Esophagus muscularis mucosa (tissue), 4 donors: ENCODE data around the gene MSS51. TPM values are rescaled to one million over a fixed set of nuclear protein-coding genes. Genes with fewer than 3 reads are reported as not detected.

ENCODE experiments used
- DNase-seq: peaks from one replicate; pipeline ENCODE4 v3.0.0-alpha.2; 2017; ENCODE audit errors: extremely low spot score
- H3K27ac ChIP-seq, 4 donors: fragments of 200-600 bp; sonication (generic); replicated peaks in 1 of 4; 1 replicate in 3 of 4; 2 replicates in 1 of 4; pipeline ENCODE4 v1.5.1; 2016 to 2019; ENCODE audit warnings: mild to moderate bottlenecking in 1 of 4
- H3K27me3 ChIP-seq, 4 donors: fragments of 200-600 bp; sonication (generic); one replicate each; pipeline versions ENCODE4 v1.5.1 to v1.6.0; 2016 to 2019
- H3K36me3 ChIP-seq, 4 donors: fragments of 200-600 bp; sonication (generic); one replicate each; pipeline ENCODE4 v1.5.1; 2016 to 2019
- H3K4me1 ChIP-seq, 4 donors: fragments of 200-600 bp; sonication (generic); one replicate each; pipeline ENCODE4 v1.5.1; 2016 to 2019
- H3K4me3 ChIP-seq, 4 donors: fragments of 200-600 bp; sonication (generic); 1 replicate in 2 of 4; 2 replicates in 2 of 4; pipeline ENCODE4 v1.5.1; 2016 to 2019; ENCODE audit warnings: mild to moderate bottlenecking in 4 of 4, moderate library complexity in 1 of 4
- H3K9me3 ChIP-seq, 4 donors: fragments of 200-600 bp; sonication (generic); 1 replicate in 3 of 4; 2 replicates in 1 of 4; pipeline ENCODE4 v1.5.1; 2016 to 2019
- EP300 ChIP-seq: sonication (generic); formaldehyde crosslinking; IDR thresholded peaks from one replicate; pipeline ENCODE4 v1.6.1; 2017; ENCODE audit warnings: antibody characterized with exemption
- POLR2A ChIP-seq: fragments of 450-650 bp; IDR thresholded peaks from one replicate; pipeline ENCODE4 v1.6.1; 2017; ENCODE audit warnings: antibody characterized with exemption, moderate library complexity, mild to moderate bottlenecking, low read depth
- POLR2AphosphoS5 ChIP-seq, 2 donors: sonication (generic); formaldehyde crosslinking; IDR thresholded peaks; one replicate each; pipeline ENCODE4 v1.6.1; 2017; ENCODE audit warnings: antibody characterized with exemption in 2 of 2
- WGBS: methylation state at CpG from one replicate; pipeline ENCODE4 v1.1.5; 2018; 5-methylcytosine and 5-hydroxymethylcytosine counted together
- intact Hi-C: fragments of 100-400 bp; cut with DNase I; formaldehyde crosslinking; loops from one replicate; pipeline ENCODE4 v1.15.1; 2023
- total RNA-seq, 4 donors: library from RNA; depleted of rRNA; stranded (reverse); fragments of >200 nt; gene quantifications; one replicate each; pipeline versions ENCODE4 v1.1.0 to v1.2.1, GENCODE V29; 2016
- TF ChIP-seq, protein P1 (sequence below), 3 experiments: fragments of 200-600 bp in 2 of 3; fragments of 450-650 bp in 1 of 3; sonication (generic) in 2 of 3; IDR thresholded peaks; one replicate each; pipeline ENCODE4 v1.5.1; 2017 to 2019; ENCODE audit warnings: antibody characterized with exemption in 3 of 3, mild to moderate bottlenecking in 2 of 3, moderate library complexity in 1 of 3

Gene MSS51
- total RNA-seq, 4 donors from 2014 or later: 0.83 to 2.7 (median 1.4) TPM

DNA sequence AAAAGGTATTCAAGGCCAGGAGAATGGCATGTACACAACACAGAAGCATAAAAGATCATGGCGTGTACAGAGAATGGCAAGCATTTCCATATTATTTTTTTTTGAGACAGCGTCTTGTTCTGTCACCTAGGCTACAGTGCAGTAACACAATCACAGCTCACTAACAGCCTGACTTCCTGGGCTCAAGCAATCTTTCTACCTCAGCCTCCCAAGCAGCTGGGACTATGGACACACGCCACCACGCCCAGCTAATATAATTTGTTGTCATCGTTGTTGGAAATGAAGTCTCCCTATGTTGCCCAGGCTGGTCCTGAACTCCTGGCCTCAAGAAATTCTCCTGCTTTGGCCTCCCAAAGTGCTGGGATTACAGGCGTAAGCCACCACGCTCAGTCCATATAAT, 46.8 kb downstream of the MSS51 start:
- Histone ChIP-seq H3K4me1 (no peaks in the 10 kb centered on the region), H3K27me3 (no peaks in the 10 kb centered on the region), H3K9me3 (no peaks in the 10 kb centered on the region), H3K4me3 (no peak overlapping the region), H3K27ac (no peak overlapping the region), H3K36me3 (peaks cover 56 to 89% (median 82%) of the 10 kb centered on the region in 4 donors)
- DNase-seq: no peak
- intact Hi-C loops: no loop called here
- WGBS: 96% methylated on average over 7 of the region's 7 CpGs
- TF ChIP-seq, protein P1, sequence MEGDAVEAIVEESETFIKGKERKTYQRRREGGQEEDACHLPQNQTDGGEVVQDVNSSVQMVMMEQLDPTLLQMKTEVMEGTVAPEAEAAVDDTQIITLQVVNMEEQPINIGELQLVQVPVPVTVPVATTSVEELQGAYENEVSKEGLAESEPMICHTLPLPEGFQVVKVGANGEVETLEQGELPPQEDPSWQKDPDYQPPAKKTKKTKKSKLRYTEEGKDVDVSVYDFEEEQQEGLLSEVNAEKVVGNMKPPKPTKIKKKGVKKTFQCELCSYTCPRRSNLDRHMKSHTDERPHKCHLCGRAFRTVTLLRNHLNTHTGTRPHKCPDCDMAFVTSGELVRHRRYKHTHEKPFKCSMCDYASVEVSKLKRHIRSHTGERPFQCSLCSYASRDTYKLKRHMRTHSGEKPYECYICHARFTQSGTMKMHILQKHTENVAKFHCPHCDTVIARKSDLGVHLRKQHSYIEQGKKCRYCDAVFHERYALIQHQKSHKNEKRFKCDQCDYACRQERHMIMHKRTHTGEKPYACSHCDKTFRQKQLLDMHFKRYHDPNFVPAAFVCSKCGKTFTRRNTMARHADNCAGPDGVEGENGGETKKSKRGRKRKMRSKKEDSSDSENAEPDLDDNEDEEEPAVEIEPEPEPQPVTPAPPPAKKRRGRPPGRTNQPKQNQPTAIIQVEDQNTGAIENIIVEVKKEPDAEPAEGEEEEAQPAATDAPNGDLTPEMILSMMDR (IDR thresholded peaks at IDR 0.05): no peak
- no peak for TF ChIP-seq EP300
- no peak for TF ChIP-seq POLR2A
- TF ChIP-seq POLR2AphosphoS5 (IDR thresholded peaks at IDR 0.05): no peak

DNA sequence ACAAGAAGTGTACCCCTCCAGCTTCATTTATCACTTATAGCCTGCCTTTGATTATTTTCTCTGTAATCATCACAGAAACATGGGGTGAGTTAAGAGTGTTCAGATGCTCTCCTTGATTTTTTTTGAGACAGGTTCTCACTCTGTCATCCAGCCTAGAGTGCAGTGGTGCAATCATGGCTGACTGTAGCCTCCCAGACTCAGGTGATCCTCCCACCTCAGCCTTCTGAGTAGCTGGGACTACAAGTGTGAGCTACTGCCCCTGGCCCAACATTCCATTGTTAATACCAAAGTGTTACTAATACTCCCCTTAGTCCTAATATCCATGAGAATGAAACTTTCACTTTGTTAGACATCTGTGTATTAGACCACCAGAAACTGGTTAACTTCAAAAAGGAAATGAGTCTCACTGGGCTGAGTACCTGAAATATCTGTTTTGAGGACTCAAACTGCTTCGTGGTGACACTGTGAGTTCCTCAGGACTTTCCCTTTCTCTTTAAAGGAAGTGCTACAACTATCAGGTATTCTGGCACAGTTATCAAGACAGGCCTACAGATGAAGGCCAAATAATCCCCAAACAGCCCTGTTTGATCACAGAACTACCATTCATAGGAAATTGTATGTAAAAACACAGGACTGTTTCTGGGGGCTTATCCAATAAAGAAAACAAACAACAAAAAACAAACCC, 54.2 kb downstream of the MSS51 start:
- H3K4me1 ChIP-seq: no peaks in the 10 kb centered on the region
- TF ChIP-seq EP300 (no peak), POLR2A (no peak)
- TF ChIP-seq, protein P1 (IDR thresholded peaks at IDR 0.05): no peak
- no peak overlapping the region for H3K4me3 ChIP-seq
- no peaks in the 10 kb centered on the region for H3K27me3 ChIP-seq
- intact Hi-C loops: no loop called here
- H3K27ac ChIP-seq: no peak overlapping the region
- peaks cover 55 to 100% (median 96%) of the 10 kb centered on the region in 4 donors for H3K36me3 ChIP-seq
- DNase-seq: no peak
- WGBS: 89% methylated on average over 1 of the region's 1 CpG
- no peaks in the 10 kb centered on the region for H3K9me3 ChIP-seq

- Histone ChIP-seq H3K4me1 (no peaks in the 10 kb centered on the region), H3K4me3 (no peak overlapping the region), H3K36me3 (peaks cover 41 to 97% (median 87%) of the 10 kb centered on the region in 4 donors), H3K27ac (no peak overlapping the region), H3K27me3 (no peaks in the 10 kb centered on the region), H3K9me3 (no peaks in the 10 kb centered on the region)
- intact Hi-C loops: no loop called here
- WGBS: 79% methylated on average over 3 of the region's 3 CpGs
- no peak for TF ChIP-seq EP300
- no peak for TF ChIP-seq POLR2A
- TF ChIP-seq POLR2AphosphoS5 (IDR thresholded peaks at IDR 0.05): no peak
- TF ChIP-seq, protein P1 (IDR thresholded peaks at IDR 0.05): no peak
- DNase-seq: no peak
Observed at GRCh38 chr10:73376679-73377078, 56.7 kb downstream of the MSS51 start.

Other genes starting within 250 kb of the MSS51 start
- 10 to 100 TPM in 3 of 4 donors, 1 to 10 TPM in 1; 9.3 to 13.6 (median 11.1) TPM for gene DNAJC9, start 186.3 kb downstream of the MSS51 start, total RNA-seq
- 10 to 100 TPM; 34.5 to 46.1 (median 38.0) TPM for gene MRPS16, start 180.9 kb downstream of the MSS51 start, total RNA-seq
- gene CFAP70, start 74.7 kb downstream of the MSS51 start, total RNA-seq: 1 to 10 TPM in 3 of 4 donors, under 1 TPM in 1; 0.99 to 3.3 (median 1.1) TPM
- 100 to 1,000 TPM; 105 to 135 (median 128) TPM for gene ANXA7, start 19.5 kb downstream of the MSS51 start, total RNA-seq
- gene PPP3CB, start 62.5 kb upstream of the MSS51 start, total RNA-seq: 100 to 1,000 TPM in 1 of 4 donors, 10 to 100 TPM in 3; 67.1 to 106 (median 71.6) TPM
- 10 to 100 TPM; 45.6 to 54.8 (median 46.7) TPM for gene USP54, start 157.8 kb upstream of the MSS51 start, total RNA-seq
- under 1 TPM in 2 of 4 donors, not detected in 2; 0.17 to 0.29 TPM for gene MYOZ1, start 207.9 kb upstream of the MSS51 start, total RNA-seq
- gene SYNPO2L, start 222.5 kb upstream of the MSS51 start, total RNA-seq: not detected